GM15510 (cell line): ENCODE data around the gene DCDC2.

Experiments
- POLR2A ChIP-seq: IDR thresholded peaks from 3 replicates; pipeline ENCODE4 v1.6.1; 2011; ENCODE audit warnings: borderline replicate concordance; ENCODE audit not compliant: insufficient read length; ENCODE audit errors: extremely low read depth

DCDC2 gene

GRCh38 chr6:24283043-24283985, 74.5 kb downstream of the DCDC2 start:
- no peak for TF ChIP-seq POLR2A

GRCh38 chr6:24274441-24275083, 83.3 kb downstream of the DCDC2 start:
- no peak for TF ChIP-seq POLR2A

- no peak for TF ChIP-seq POLR2A
Observed at GRCh38 chr6:24273096-24273870, 84.6 kb downstream of the DCDC2 start.

DNA sequence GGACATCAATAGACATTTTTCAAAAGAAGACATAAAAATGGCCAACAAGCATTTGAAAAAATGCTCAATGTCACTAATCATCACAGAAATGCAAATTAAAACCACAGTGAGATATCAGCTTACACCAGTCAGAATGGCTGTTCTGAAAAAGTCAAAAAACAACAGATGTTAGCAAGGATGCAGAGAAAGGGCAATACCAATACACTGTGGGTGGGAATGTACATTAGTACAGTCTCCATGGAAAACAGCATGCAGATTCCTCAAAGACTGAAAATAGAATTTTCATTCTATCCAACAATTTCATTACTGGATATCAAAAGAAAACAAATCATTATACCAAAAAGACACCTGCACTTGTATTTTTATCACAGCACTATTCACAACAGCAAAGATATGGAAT, 85.3 kb downstream of the DCDC2 start:
- no peak for TF ChIP-seq POLR2A

DNA sequence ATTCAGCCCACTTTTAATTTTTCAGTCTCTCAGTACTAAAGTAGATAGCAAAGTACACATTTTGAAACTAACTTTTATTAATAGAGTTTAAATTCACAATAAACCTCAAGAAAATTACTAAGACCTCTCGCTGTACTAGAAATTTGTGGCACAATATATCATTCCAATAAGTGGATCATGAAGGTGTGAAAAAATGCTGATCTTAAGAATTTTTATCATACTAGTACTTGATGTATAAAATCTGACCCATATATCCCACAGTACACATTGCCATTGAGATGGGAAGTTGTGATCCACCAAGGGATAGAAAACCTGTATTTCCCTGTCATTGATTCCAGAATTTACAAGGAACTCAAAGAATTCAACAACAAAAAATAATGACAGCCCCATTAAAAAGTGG, 85.7 kb downstream of the DCDC2 start:
- TF ChIP-seq POLR2A: no peak

- TF ChIP-seq POLR2A: no peak
Observed at GRCh38 chr6:24270011-24270410, 87.8 kb downstream of the DCDC2 start.

GRCh38 chr6:24257282-24257681, 100.6 kb downstream of the DCDC2 start:
- no peak for TF ChIP-seq POLR2A

- TF ChIP-seq POLR2A: no peak
Observed at GRCh38 chr6:24255676-24256075, 102.2 kb downstream of the DCDC2 start.

DNA sequence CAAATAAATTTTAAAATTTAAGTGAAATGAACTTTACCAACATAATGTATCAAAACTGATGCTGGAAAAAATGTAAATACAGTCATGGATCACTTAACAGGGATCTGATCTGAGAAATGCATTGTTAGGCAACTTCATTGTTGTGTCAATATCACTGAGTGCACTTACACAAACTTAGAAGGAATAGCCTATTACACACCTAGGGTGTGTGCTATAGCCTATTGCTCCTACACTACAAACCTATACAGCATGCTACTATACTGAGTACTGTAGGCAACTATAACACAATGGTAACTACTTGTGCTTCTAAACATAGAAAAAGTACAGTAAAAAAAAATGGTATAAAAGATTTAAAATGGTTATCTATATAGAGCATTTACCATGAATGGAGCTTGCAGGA, 104.5 kb downstream of the DCDC2 start:
- TF ChIP-seq POLR2A: no peak

DNA sequence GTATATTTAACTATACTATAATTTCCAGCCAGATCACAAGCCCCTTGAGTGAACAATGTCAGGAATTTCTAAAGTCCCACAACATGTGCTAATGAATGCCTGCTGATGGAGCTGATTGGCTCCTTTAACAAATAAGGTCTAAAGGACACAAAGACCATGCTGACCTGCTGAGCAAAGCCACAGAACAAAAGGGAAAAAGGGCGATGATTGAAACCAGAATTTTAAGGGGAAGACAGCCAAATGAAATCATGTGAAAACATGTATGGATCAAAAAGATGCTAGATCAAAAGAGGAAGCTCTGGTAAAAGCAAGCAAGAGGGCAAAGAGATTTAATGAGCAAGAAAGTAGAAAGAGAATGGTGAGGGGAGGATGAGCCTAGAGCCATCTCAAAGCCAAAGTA, 105.6 kb downstream of the DCDC2 start:
- no peak for TF ChIP-seq POLR2A

DNA sequence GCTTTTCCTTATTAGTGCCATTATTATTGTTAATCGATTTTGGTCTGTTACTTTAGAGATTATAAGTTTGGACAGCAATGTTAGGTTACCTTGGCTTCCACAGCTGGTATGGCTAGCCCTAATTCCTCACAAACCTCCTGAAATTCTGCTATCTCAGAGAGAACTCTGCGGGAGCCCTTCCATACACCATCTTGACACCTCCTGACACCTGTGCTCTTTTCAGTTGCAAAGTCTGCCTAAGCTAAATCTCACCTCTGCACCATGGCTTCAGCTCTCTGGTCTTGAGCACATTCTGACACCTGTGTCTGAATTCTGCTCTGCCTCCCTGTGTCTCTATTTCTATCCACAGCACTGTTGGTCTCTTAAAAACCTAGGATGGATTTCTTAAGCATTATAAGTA, 106.5 kb downstream of the DCDC2 start:
- TF ChIP-seq POLR2A: no peak

- no peak for TF ChIP-seq POLR2A
Observed at GRCh38 chr6:24249926-24250325, 107.9 kb downstream of the DCDC2 start.

GRCh38 chr6:24245275-24245674, 112.6 kb downstream of the DCDC2 start:
- TF ChIP-seq POLR2A: no peak

GRCh38 chr6:24242924-24243323, 114.9 kb downstream of the DCDC2 start:
- TF ChIP-seq POLR2A: no peak

- no peak for TF ChIP-seq POLR2A
Observed at GRCh38 chr6:24240943-24241342, 116.9 kb downstream of the DCDC2 start.
